K562 (cell line): ENCODE measurements around the gene UTP4.

Experiments
- CREB3L1 ChIP-seq: fragments of 450-650 bp; IDR thresholded peaks from 2 replicates; pipeline ENCODE4 v1.6.1; 2014; ENCODE audit warnings: low read depth, mild to moderate bottlenecking, moderate library complexity, borderline replicate concordance
- CTCF ChIP-seq, 3 experiments: IDR thresholded peaks in 2 of 3; conservative IDR thresholded peaks in 1 of 3; 2 replicates each; pipeline ENCODE4 v1.5.1; 2011 to 2012; ENCODE audit warnings: low read length in 3 of 3, mild to moderate bottlenecking in 3 of 3, control low read depth in 2 of 3, improper control_type of control experiment in 1 of 3, inconsistent platforms in 1 of 3, low read depth in 1 of 3, mixed read lengths in 1 of 3, moderate library complexity in 1 of 3; ENCODE audit not compliant: insufficient read depth in 2 of 3
- EZH2 ChIP-seq: IDR thresholded peaks from 2 replicates; pipeline ENCODE4 v1.6.1; 2012; ENCODE audit warnings: low read depth, mild to moderate bottlenecking, inconsistent platforms, low read length, borderline replicate concordance
- FOSL1 ChIP-seq: fragments of 200-800 bp; sonication (Bioruptor generic); conservative IDR thresholded peaks from 2 replicates; pipeline ENCODE4 v1.6.1; 2016; ENCODE audit warnings: missing genetic modification characterization, missing compliant biosample characterization
- FOXA1 ChIP-seq: fragments of 450-650 bp; IDR thresholded peaks from 2 replicates; pipeline ENCODE4 v1.6.1; 2016; ENCODE audit warnings: mild to moderate bottlenecking, borderline replicate concordance
- GABPA ChIP-seq: fragments of 200-800 bp; sonication (Bioruptor generic); conservative IDR thresholded peaks from 2 replicates; pipeline ENCODE4 v1.6.1; 2016; ENCODE audit warnings: low read depth, missing genetic modification characterization, missing compliant biosample characterization
- MECOM ChIP-seq: fragments of 250-450 bp; sonication (Bioruptor Pico); IDR thresholded peaks from 2 replicates; pipeline ENCODE4 v1.8.0; 2022; ENCODE audit warnings: inconsistent platforms
- RBM17 ChIP-seq: fragments of 200-400 bp; formaldehyde crosslinking; IDR thresholded peaks from 2 replicates; pipeline ENCODE4 v1.6.1; 2017; ENCODE audit warnings: low read depth, mild to moderate bottlenecking, low read length, borderline replicate concordance
- REST ChIP-seq, 2 experiments: fragments of 450-650 bp; formaldehyde crosslinking in 1 of 2; IDR thresholded peaks; 2 replicates each; pipeline versions ENCODE4 v1.4.0 to v1.6.1; 2014 to 2020; ENCODE audit warnings: mild to moderate bottlenecking in 2 of 2, borderline replicate concordance in 1 of 2, low read depth in 1 of 2
- ZNF23 ChIP-seq: fragments of 250-450 bp; sonication (Bioruptor Pico); IDR thresholded peaks from 2 replicates; pipeline ENCODE4 v1.4.0; 2020; ENCODE audit warnings: mild to moderate bottlenecking
- ZNF316 ChIP-seq: fragments of 450-650 bp; IDR thresholded peaks from 2 replicates; pipeline ENCODE4 v1.6.1; 2016
- ZNF512 ChIP-seq: IDR thresholded peaks from 2 replicates; pipeline ENCODE4 v1.6.1; 2016; ENCODE audit warnings: missing genetic modification characterization, missing compliant biosample characterization
- ZNF780A ChIP-seq: fragments of 250-450 bp; sonication (Bioruptor Pico); IDR thresholded peaks from 2 replicates; pipeline ENCODE4 v1.5.0; 2021; ENCODE audit warnings: mild to moderate bottlenecking
- ZNF79 ChIP-seq: fragments of 250-450 bp; sonication (Bioruptor Pico); IDR thresholded peaks from 2 replicates; pipeline ENCODE4 v1.4.0; 2020; ENCODE audit warnings: low read depth, mild to moderate bottlenecking, moderate library complexity

GRCh38 chr16:69127966-69128510, 4.4 kb upstream of the UTP4 start:
- TF ChIP-seq MECOM: no peak
- no peak for TF ChIP-seq CREB3L1
- TF ChIP-seq ZNF316: no peak
- no peak for TF ChIP-seq ZNF512 (tag)
- TF ChIP-seq REST (IDR thresholded peaks at IDR 0.05; ENCODE audit: borderline replicate concordance): no peak
- TF ChIP-seq REST (CRISPR knock-in tag; IDR thresholded peaks at IDR 0.05; ENCODE audit: low read depth): no peak
- no peak for TF ChIP-seq ZNF780A (CRISPR knock-in tag)
- no peak for TF ChIP-seq ZNF23 (CRISPR knock-in tag)
- no peak for TF ChIP-seq ZNF79 (CRISPR knock-in tag)
- no peak for TF ChIP-seq EZH2
- TF ChIP-seq RBM17: no peak
- TF ChIP-seq GABPA (tag): no peak
- TF ChIP-seq FOSL1 (tag): no peak
- no peak for TF ChIP-seq FOXA1
- TF ChIP-seq CTCF (IDR thresholded peaks at IDR 0.05 in 2 of 3, conservative IDR thresholded peaks at IDR 0.05 in 1 of 3; ENCODE audit: insufficient read depth in 2 of 3, low read depth in 1 of 3, low read length in 3 of 3): no peak
